IPS-15b (cell line): Measurements from ENCODE around the gene CTAG1B.
"Not testable (repeated sequence)": the region's sequence is repeated elsewhere in the genome, so short reads cannot be mapped to it uniquely, and the experiment has no call there.

Source experiments
- H3K27me3 ChIP-seq: one replicate; pipeline ENCODE4 v1.6.1; 2013; ENCODE audit warnings: low read length; ENCODE audit not compliant: control insufficient read depth, insufficient read depth
- H3K36me3 ChIP-seq: one replicate; pipeline ENCODE4 v1.6.1; 2013; ENCODE audit warnings: low read length; ENCODE audit not compliant: control insufficient read depth, insufficient read depth
- H3K4me1 ChIP-seq: one replicate; pipeline ENCODE4 v1.6.1; 2013; ENCODE audit warnings: mild to moderate bottlenecking, low read length; ENCODE audit not compliant: control insufficient read depth, insufficient read depth
- H3K4me3 ChIP-seq: one replicate; pipeline ENCODE4 v1.5.1; 2013; ENCODE audit warnings: low read depth, low read length
- H3K9ac ChIP-seq: one replicate; pipeline ENCODE4 v1.6.1; 2013; ENCODE audit warnings: low read depth, mild to moderate bottlenecking, low read length
- H3K9me3 ChIP-seq: one replicate; pipeline ENCODE4 v1.6.1; 2013; ENCODE audit warnings: mild to moderate bottlenecking, low read length; ENCODE audit not compliant: control insufficient read depth, insufficient read depth

CTAG1B gene

DNA sequence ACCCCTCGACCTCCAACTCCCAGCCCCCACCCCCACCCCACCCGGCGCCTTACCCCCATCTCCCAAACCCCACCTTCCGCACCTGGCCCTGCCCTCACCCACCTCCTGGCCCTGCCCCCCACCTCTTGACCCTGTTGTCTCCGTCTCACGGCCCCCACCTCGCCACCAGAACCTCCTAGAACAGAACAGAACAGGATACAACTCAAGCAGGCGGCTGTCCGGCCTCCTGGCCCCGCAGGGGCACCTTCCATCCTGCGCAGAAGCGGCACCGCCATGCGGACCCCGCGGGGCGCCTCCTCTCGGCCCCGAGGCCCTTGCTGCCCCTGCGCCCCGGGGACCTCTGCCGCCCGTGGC lies 33.9 kb upstream of the CTAG1B start:
- Histone ChIP-seq H3K4me3 (no peak overlapping the region), H3K27me3 (no peaks in the 10 kb centered on the region), H3K36me3 (no peaks in the 10 kb centered on the region), H3K9ac (no peak overlapping the region), H3K4me1 (no peaks in the 10 kb centered on the region), H3K9me3 (no peaks in the 10 kb centered on the region)

DNA sequence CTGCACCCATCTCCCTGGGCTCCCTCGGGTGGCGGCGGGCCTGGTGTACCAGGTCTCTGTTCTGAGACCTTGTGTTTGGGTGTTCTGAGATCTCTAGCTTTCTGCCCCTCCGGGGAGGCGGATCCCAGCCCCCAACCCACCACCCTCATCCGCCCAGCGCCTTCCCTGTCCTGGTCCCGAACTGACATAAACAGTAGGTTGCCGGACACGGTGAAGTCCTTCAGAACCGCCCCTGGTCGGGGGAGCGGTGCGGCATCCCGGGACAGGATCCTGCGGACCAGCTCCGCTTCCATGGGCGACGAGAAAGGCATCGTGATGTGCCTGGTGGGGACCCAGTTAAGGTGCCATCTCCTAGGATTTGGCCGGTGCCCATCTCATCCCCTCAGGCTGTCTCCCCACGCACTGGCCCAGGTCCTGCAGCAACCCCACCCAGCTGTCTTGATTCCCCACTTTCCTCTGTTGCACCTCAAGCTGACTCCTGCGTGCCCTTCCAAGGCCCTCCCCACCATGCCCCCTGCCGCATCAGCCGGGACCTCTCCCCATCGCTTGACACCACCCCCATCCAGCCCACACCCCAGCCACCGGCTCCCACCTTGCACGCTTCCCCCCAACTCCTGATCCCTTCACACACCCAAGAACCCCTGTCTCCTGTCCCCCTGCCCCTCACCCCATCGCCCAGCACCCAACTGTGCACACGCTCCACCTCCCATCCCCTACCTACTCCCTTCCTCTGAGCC lies 33.4 kb upstream of the CTAG1B start:
- Histone ChIP-seq H3K9me3 (no peaks in the 10 kb centered on the region), H3K4me1 (no peaks in the 10 kb centered on the region), H3K36me3 (no peaks in the 10 kb centered on the region), H3K9ac (no peak overlapping the region), H3K27me3 (no peaks in the 10 kb centered on the region), H3K4me3 (no peak overlapping the region)

DNA sequence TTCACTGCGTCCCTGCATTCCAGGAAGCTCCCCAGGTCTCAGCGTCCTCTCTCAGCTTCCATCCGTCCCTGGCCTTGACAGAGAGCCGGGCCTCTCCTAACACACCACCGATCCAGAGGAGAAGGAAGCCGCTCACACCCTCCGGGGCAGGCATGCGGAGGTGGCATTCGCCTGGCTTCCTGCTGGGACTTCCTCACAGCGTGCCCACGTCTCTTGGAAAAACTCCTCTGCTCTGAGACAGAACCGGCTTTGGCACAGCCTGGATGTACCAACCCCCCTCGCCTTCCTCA lies 31.1 kb upstream of the CTAG1B start:
- H3K4me3 ChIP-seq = no peak overlapping the region

DNA sequence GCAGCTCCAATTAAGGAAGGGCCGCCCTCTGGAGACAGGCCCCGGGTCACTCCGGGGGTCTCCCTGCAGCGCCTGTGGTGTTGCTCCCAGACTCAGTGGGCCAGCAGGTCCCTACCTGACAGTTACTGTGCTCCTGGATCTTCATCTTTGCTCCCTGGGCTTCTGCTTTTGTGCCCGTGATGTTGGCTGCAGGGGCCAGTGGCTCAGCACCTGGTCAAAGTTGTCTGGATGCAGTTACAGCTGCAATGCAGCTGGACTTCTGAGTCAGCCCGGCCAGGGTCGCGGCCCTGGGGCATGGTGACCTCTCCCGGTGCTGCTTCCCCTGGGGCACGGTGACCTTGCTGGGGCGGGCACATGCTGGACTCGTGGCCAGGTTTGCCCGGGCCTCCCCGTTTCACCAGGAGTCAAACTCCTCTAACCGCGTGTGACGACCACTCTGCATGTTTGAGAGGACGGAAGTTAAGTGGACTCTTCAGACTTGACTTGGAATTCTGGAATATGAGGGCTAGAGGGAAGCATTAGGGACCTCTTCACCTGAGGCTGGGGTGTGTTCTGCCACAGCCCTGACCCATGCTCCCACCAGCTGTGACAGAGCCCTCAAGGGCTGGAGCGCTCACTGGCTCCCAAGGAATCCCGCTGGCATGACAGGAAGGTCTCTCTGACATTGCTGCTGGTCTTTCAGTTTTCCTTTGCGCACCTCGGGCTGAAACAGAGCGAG lies 30.6 kb upstream of the CTAG1B start:
- no peaks in the 10 kb centered on the region for H3K4me1 ChIP-seq
- no peaks in the 10 kb centered on the region for H3K27me3 ChIP-seq
- no peak overlapping the region for H3K9ac ChIP-seq
- no peaks in the 10 kb centered on the region for H3K9me3 ChIP-seq
- H3K36me3 ChIP-seq = no peaks in the 10 kb centered on the region
- no peak overlapping the region for H3K4me3 ChIP-seq

More for the DNA sequence above, 31.1 kb upstream of the CTAG1B start:
- Histone ChIP-seq H3K27me3 (no peaks in the 10 kb centered on the region), H3K36me3 (no peaks in the 10 kb centered on the region), H3K9me3 (no peaks in the 10 kb centered on the region), H3K9ac (no peak overlapping the region), H3K4me1 (no peaks in the 10 kb centered on the region)

DNA sequence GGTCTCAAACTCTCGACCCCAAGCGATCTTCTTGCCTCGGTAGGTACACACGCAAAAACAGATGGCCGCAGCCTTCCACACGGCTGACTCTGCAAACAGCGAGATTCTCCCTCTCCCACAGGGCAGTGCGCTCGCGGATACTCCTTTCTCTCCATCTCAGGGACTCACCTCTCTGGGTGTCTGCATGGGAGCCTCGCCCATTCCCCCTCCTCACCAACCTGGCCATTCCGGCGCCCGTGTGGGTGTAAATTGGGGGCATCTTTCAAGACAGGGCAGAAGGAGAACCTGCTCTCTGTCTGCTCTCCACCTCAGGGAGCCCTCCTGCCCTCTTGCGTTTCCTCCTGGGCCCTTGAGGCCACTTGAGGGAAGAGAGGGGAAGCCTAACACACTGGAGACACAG lies 29.8 kb upstream of the CTAG1B start:
- Histone ChIP-seq H3K9ac (no peak overlapping the region), H3K27me3 (no peaks in the 10 kb centered on the region), H3K9me3 (no peaks in the 10 kb centered on the region), H3K4me1 (no peaks in the 10 kb centered on the region), H3K36me3 (no peaks in the 10 kb centered on the region), H3K4me3 (no peak overlapping the region)

DNA sequence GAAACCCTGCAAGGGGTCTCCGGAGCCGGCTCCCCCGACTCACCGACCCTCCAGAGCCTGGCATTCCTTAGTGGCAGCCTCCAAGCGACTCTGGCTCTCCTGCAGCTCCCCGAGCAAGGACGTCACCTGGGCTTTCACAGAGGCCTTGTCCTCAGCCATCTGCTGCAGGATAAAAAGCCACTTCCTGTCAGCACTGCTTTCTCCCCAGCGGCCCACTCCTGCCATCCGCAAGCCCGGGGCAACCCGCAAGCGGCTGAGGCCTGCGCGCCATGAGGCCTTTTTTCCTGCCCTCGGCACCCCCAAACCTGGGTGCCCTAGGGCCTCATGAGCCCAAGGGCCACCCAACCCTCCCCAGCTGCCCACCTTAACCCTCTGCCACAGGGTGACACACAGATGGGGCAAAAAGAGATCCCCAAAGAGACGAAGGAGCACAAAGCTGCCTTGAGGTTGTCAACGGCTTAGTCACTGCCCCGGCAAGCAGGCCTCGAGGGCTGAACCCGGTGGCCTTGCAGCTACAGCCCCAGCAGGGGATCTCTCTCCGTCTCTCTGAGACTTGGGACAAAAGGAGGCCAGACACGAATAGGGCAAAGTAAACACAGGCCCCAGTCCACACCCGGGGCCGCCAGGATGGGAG lies 26.8 kb upstream of the CTAG1B start:
- not testable (repeated sequence) for H3K4me3 ChIP-seq, H3K9ac ChIP-seq, H3K36me3 ChIP-seq, H3K27me3 ChIP-seq, H3K9me3 ChIP-seq, H3K4me1 ChIP-seq

DNA sequence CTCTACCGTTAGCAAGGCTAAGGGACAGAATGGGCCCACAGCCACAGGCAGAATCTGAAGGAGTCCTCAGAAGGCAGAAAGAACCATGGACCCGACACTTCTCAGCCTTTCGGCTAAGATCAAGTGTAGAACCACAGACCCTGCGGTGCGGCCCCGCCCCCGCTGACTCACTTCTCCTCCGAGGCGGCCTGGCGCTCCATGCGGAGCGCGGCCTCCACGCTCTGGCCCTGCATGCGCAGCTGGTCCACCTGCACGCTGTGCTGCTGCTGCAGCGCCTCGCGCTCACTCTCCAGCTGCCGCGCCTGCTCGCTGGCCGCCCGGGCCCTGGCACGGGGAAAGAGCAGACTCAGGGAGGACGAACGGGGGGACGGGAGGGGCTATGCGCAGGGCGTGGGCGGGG lies 24.6 kb upstream of the CTAG1B start:
- H3K9me3 ChIP-seq, H3K36me3 ChIP-seq, H3K9ac ChIP-seq, H3K4me3 ChIP-seq, H3K4me1 ChIP-seq, H3K27me3 ChIP-seq: not testable (repeated sequence)

DNA sequence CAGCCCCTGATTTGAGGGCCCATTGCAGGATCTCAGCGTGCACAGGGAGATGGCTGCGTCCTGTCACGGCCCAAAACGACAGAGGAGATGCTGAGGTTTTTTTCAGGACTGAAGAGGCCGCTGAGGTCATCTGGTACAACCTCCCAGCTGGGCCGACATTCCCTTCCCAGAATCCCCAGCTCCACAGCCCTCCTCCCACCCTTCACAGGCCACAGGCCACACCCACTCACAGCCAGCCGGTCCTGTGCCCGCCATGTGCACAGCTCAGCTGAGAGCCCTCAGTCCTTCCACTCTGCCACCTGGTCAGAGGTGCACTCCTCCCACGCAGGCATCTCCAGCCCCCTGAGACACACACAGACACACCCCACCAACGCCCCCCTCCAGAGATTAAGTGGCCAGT lies 22.7 kb upstream of the CTAG1B start:
- H3K36me3 ChIP-seq, H3K9me3 ChIP-seq, H3K9ac ChIP-seq, H3K4me3 ChIP-seq, H3K4me1 ChIP-seq, H3K27me3 ChIP-seq: not testable (repeated sequence)

DNA sequence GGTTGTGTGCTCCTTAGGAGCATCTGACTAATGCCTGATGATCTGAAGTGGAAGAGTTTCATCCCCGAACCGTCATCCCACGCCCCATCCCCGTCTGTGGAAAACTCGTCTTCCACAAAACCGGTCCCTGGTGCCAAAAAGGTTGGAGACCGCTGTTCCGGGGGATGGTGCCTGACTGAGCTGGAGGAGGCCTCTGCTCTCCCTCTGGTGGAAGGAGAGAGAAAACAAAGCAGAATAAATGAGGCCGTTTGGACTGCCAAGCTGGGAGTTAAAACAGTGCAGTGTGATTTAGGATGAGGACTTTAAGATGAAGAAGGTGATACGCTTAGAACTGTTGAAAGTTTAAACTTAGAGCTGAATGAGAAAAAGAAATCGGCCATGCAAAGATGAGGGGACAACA lies 14.6 kb upstream of the CTAG1B start:
- not testable (repeated sequence) for H3K4me3 ChIP-seq, H3K27me3 ChIP-seq, H3K9ac ChIP-seq, H3K36me3 ChIP-seq, H3K4me1 ChIP-seq, H3K9me3 ChIP-seq

DNA sequence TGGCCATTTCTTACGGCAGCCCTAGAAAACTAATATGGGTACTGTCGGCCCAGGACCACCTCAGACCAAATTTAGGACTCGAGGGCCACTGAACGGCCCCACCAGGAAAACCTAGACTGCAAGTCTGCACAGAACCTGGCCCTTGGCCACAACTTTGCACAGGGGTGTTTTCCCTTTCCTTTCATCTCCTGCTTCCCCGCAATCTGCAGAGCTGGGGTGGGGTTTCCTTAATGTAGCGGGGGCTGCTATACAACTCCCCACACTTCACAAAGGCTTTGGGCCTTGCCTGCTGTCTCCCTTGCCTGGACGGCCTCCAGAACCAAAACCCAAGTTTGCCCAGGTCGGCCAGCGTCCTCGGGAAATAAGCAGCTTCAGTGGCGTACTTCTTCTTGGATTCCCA lies 11.9 kb upstream of the CTAG1B start:
- H3K9me3 ChIP-seq, H3K4me3 ChIP-seq, H3K36me3 ChIP-seq, H3K9ac ChIP-seq, H3K27me3 ChIP-seq, H3K4me1 ChIP-seq: not testable (repeated sequence)

DNA sequence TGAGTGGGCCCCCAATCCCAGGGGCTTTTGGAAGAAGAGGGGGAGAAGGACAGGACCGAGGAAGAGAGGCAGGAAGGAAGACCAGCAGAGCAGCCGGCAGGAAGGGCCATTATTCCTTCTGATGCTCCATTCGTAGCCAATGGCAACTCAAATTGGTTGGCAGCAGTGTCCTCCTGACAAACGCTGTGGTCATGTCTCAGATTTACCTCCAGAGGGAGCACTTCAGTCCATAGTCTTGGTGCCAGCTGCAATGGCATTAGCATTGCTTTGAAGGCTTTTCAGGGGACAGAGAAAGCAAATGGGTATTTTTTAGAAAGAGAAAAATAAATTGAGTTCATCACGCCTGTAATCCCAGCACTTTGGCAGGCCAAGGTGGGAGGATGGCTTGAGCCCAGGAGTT lies 9.9 kb upstream of the CTAG1B start:
- H3K4me1 ChIP-seq, H3K36me3 ChIP-seq, H3K9me3 ChIP-seq, H3K9ac ChIP-seq, H3K27me3 ChIP-seq, H3K4me3 ChIP-seq: not testable (repeated sequence)

DNA sequence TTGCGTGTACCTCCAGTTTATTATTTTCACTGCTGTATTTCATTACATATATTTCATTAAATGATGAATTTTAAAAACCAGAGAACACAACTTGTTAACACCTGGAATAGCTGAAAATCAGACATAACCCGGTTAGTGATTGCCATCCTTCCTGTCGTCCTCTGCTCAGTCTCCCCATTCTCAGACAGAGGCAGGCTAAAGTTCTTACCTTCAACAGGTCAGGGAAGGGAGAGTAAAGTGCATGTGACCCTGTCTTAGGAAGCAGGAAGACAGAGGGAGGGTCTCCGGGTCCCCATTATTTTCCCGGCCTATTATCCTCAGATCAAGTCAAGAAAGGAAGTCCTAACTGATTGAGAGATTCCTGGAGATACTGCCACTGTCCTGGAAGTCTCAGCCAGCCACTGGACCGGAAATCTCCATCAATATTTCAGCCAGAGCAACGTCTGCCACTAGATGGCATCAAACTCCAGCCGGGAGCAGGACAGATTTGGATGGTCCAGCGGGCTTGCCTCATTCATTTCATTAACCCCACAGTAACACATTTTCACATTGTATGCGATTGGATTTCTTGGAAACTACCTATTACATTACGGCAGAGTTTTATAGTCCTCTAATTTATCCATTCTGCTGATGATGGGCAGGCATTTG lies 1.8 kb upstream of the CTAG1B start:
- H3K4me3 ChIP-seq, H3K9me3 ChIP-seq: not testable (repeated sequence)

More for the DNA sequence above, 1.8 kb upstream of the CTAG1B start:
- not testable (repeated sequence) for H3K9ac ChIP-seq, H3K27me3 ChIP-seq, H3K36me3 ChIP-seq, H3K4me1 ChIP-seq
